Gastrocnemius medialis (tissue), 4 donors: ENCODE results near the gene TRAF4. TPM values are rescaled to one million over a fixed set of nuclear protein-coding genes. Genes with fewer than 3 reads are reported as not detected.
A peak's percentile ranks its signal among the peaks of the same experiment; 100 is the strongest.

ENCODE experiments used
- ATAC-seq, 2 donors: fragments of 150-250 bp; one replicate each; pipeline ENCODE4 v1.9.1; 2016
- DNase-seq, 2 donors: peaks; one replicate each; pipeline ENCODE4 v3.0.0-alpha.2; 2019
- H3K27ac ChIP-seq, 4 donors: fragments of 200-600 bp; sonication (generic); 1 replicate in 1 of 4; 2 replicates in 3 of 4; pipeline ENCODE4 v1.5.1; 2016 to 2018; ENCODE audit warnings: mild to moderate bottlenecking in 2 of 4, moderate library complexity in 1 of 4
- H3K27me3 ChIP-seq, 3 donors: fragments of 200-600 bp; sonication (generic) in 2 of 3; 1 replicate in 1 of 3; 2 replicates in 2 of 3; pipeline versions ENCODE4 v1.5.1 to v1.6.0; 2016 to 2019; ENCODE audit warnings: mild to moderate bottlenecking in 1 of 3, moderate library complexity in 1 of 3
- H3K36me3 ChIP-seq, 2 donors: fragments of 200-600 bp; sonication (generic) in 1 of 2; one replicate each; pipeline ENCODE4 v1.5.1; 2017 to 2018
- H3K4me1 ChIP-seq, 2 donors: fragments of 200-600 bp; sonication (generic) in 1 of 2; one replicate each; pipeline ENCODE4 v1.5.1; 2016 to 2017; ENCODE audit warnings: mild to moderate bottlenecking in 2 of 2
- H3K4me3 ChIP-seq, 4 donors: fragments of 200-600 bp; sonication (generic) in 3 of 4; 1 replicate in 1 of 4; 2 replicates in 3 of 4; pipeline ENCODE4 v1.5.1; 2016 to 2019; ENCODE audit warnings: mild to moderate bottlenecking in 2 of 4
- H3K9me3 ChIP-seq, 3 donors: fragments of 200-600 bp; sonication (generic) in 2 of 3; 1 replicate in 1 of 3; 2 replicates in 2 of 3; pipeline ENCODE4 v1.5.1; 2016 to 2019
- CTCF ChIP-seq, 5 experiments: fragments of 450-650 bp in 3 of 5; fragments of 200-600 bp in 2 of 5; sonication (generic) in 2 of 5; IDR thresholded peaks in 4 of 5; conservative IDR thresholded peaks in 1 of 5; 1 replicate in 4 of 5; 2 replicates in 1 of 5; pipeline ENCODE4 v1.5.1; 2016 to 2019; ENCODE audit warnings: antibody characterized with exemption in 5 of 5, mild to moderate bottlenecking in 3 of 5, moderate library complexity in 3 of 5
- POLR2A ChIP-seq, 2 donors: fragments of 450-650 bp; IDR thresholded peaks; one replicate each; pipeline ENCODE4 v1.6.1; 2017; ENCODE audit warnings: antibody characterized with exemption in 2 of 2, mild to moderate bottlenecking in 2 of 2, moderate library complexity in 2 of 2
- in situ Hi-C, 4 donors: fragments of 200-750 bp; cut with MboI; loops; one replicate each; pipeline versions ENCODE4 v1.15.0 to v1.8.0; 2017; ENCODE audit warnings: low sequenced_read_pairs in 4 of 4
- intact Hi-C: fragments of 100-400 bp; cut with DNase I; formaldehyde crosslinking; loops from one replicate; pipeline ENCODE4 v1.15.1; 2023; ENCODE audit warnings: low total_unique reads
- total RNA-seq, 4 donors: library from RNA; depleted of rRNA; stranded (reverse); fragments of >200 nt; gene quantifications; one replicate each; pipeline versions ENCODE4 v1.1.0 to v1.2.3, GENCODE V29; 2016

The TRAF4 gene
- total RNA-seq, 4 donors from 2014 or later: 2.0 to 6.4 (median 3.8) TPM

GRCh38 chr17:28725166-28725659, 18.6 kb upstream of the TRAF4 start:
- Histone ChIP-seq H3K4me3 (peak overlapping the region in 2 of 4 donors; percentile 70 to 88), H3K27ac (peak overlapping the region in 1 of 4 donors; percentile 31), H3K27me3 (no peaks in the 10 kb centered on the region), H3K36me3 (peaks cover 6 to 42% of the 10 kb centered on the region in 2 donors), H3K9me3 (no peaks in the 10 kb centered on the region), H3K4me1 (peaks cover 45 to 47% of the 10 kb centered on the region in 2 donors)
- DNase-seq (no peak), ATAC-seq (no peak)
- intact Hi-C loops (loop anchor here (5.0 kb wide), 3 partner anchors 37 to 387 kb away; partner anchors contain the start of gene FLOT2), in situ Hi-C loops (no loop called here)
- TF ChIP-seq CTCF (IDR thresholded peaks at IDR 0.05 in 4 of 5, conservative IDR thresholded peaks at IDR 0.05 in 1 of 5): no peak

GRCh38 chr17:28725660-28726225, 18.1 kb upstream of the TRAF4 start:
- Histone ChIP-seq H3K27ac (peak overlapping the region in 2 of 4 donors; percentile 31 to 98), H3K36me3 (peaks cover 6 to 41% of the 10 kb centered on the region in 2 donors), H3K27me3 (no peaks in the 10 kb centered on the region), H3K4me1 (peaks cover 41 to 43% of the 10 kb centered on the region in 2 donors), H3K9me3 (no peaks in the 10 kb centered on the region), H3K4me3 (peak overlapping the region; percentile 70 to 92 (median 80))
- intact Hi-C loops (loop anchor here (1.0 to 5.0 kb wide), 4 partner anchors 25 to 387 kb away; partner anchors contain the start of gene FLOT2), in situ Hi-C loops (no loop called here)
- ATAC-seq: no peak
- TF ChIP-seq POLR2A (IDR thresholded peaks at IDR 0.05): peak in 1 of 2 donors; percentile 30
- no peak for TF ChIP-seq CTCF (IDR thresholded peaks at IDR 0.05 in 4 of 5, conservative IDR thresholded peaks at IDR 0.05 in 1 of 5)
- DNase-seq: no peak

DNA sequence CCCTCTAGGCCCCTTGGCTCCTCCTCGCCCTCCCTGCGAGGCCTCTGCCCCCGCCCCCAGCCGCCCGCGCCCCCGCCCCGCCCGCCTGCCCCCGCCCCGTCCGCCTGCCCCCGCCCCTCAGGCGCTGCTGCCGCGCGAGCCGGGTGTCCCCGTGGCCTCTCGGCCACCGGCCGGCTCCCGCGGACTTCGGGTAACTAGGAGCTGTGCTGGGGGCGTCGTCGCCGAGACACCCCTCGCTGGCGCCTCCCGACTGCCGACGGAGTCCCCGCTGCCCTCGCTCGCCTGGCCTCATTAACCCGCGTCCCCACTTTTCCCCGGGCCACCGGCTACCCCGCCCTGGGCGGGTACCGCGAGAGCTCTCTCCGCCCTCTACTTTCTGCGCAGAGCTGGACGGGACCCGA, 17.6 kb upstream of the TRAF4 start, which contains the start of gene TLCD1:
TLCD1 (minus strand) TSS at position 8 of the 401 bp plus-strand sequence. CDS start 136 bp downstream, outside the sequence.
- Histone ChIP-seq H3K4me1 (peaks cover 37 to 38% of the 10 kb centered on the region in 2 donors), H3K4me3 (peak within 1 kb of the TSS; percentile 70 to 92 (median 80)), H3K36me3 (peaks cover 6 to 36% of the 10 kb centered on the region in 2 donors), H3K9me3 (no peaks in the 10 kb centered on the region), H3K27ac (peak within 1 kb of the TSS; percentile 56 to 99 (median 98)), H3K27me3 (no peaks in the 10 kb centered on the region)
- ATAC-seq: peak; percentile 17 to 25
- DNase-seq: no peak
- no peak for TF ChIP-seq POLR2A (IDR thresholded peaks at IDR 0.05)
- TF ChIP-seq CTCF (IDR thresholded peaks at IDR 0.05 in 4 of 5, conservative IDR thresholded peaks at IDR 0.05 in 1 of 5): no peak
- in situ Hi-C loops: no loop called here
- intact Hi-C loops: loop anchor here (1.0 to 5.0 kb wide), 4 partner anchors 24 to 386 kb away; partner anchors contain the start of gene FLOT2

DNA sequence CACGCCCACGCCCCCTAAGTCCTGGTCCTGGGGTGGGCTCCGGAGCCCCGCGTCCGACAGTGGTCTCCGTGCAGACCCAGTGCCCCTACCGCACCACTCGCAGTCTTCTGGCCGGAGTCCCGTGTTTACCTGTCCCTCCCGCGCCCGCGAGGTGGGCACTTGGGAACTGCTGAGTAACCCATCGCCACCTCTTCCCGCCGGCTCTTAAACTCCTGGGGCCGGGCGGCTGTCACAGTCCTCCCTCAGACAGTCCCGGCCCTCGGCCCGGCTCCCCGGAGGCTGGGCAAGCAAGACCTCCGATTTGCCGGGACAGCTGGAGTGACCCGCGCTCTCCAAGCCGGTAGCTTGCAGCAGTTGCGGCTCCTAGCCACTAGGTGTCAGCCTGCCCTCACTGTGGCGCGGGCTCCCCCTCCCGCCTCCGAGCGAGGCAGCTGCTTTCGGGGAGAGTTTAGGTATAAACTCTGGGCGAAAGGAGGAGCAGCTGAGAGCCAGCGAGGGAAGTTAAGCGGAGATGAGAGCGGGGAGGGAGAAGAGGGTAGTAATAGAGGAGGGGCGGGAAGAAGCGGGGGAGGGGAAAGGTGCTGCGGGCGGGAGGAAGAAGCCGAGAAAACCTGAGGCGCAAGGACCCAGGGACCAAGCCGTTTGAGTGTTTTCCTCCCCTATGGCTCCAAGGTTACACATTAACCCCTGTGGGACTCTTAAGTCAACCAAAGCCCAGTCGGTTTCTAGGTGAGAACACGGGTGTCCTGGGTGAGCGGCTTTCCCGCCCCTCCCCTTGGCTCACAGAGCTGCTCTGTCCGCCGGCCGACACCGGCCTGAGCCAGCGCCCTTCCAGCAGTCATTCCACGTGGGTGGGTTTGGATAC, 17.0 kb upstream of the TRAF4 start:
- peaks cover 30 to 32% of the 10 kb centered on the region in 2 donors for H3K4me1 ChIP-seq
- H3K27me3 ChIP-seq: no peaks in the 10 kb centered on the region
- H3K36me3 ChIP-seq: peaks cover 6 to 30% of the 10 kb centered on the region in 2 donors
- peak; percentile 59 to 65 for ATAC-seq
- DNase-seq: peak; percentile 77 to 82
- in situ Hi-C loops: no loop called here
- intact Hi-C loops: loop anchor here (1.0 to 5.0 kb wide), 5 partner anchors 16 to 385 kb away; partner anchors contain the start of gene FLOT2
- TF ChIP-seq POLR2A (IDR thresholded peaks at IDR 0.05) (no peak), CTCF (IDR thresholded peaks at IDR 0.05 in 4 of 5, conservative IDR thresholded peaks at IDR 0.05 in 1 of 5) (peak; percentile 98 to 100 (median 99))
- H3K4me3 ChIP-seq: peak overlapping the region; percentile 70 to 92 (median 80)
- H3K9me3 ChIP-seq: no peaks in the 10 kb centered on the region
- peak overlapping the region; percentile 56 to 99 (median 98) for H3K27ac ChIP-seq
